Upper lobe of left lung (tissue), 6 donors: Measurements from ENCODE around the gene YIPF6. TPM values are rescaled to one million over a fixed set of nuclear protein-coding genes. Genes with fewer than 3 reads are reported as not detected.
"Not testable (repeated sequence)": the region's sequence is repeated elsewhere in the genome, so short reads cannot be mapped to it uniquely, and the experiment has no call there.

Experiments
- ATAC-seq, 2 donors: fragments of 200-7000 bp; cut with Tn5 transposase; one replicate each; pipeline ENCODE4 v1.9.1; 2022; ENCODE audit warnings: mild to moderate bottlenecking in 2 of 2, moderate library complexity in 2 of 2; ENCODE audit not compliant: low FRiP score in 2 of 2
- DNase-seq, 2 donors: peaks; one replicate each; pipeline ENCODE4 v3.0.0-alpha.2; 2019 to 2020
- H3K27ac ChIP-seq, 4 donors: fragments of 200-600 bp; sonication (generic); one replicate each; pipeline ENCODE4 v1.5.1; 2016 to 2019
- H3K27me3 ChIP-seq, 4 donors: fragments of 200-600 bp; sonication (generic); one replicate each; pipeline ENCODE4 v1.5.1; 2017 to 2019
- H3K36me3 ChIP-seq, 4 donors: fragments of 200-600 bp; sonication (generic); one replicate each; pipeline ENCODE4 v1.5.1; 2016 to 2019
- H3K4me1 ChIP-seq, 4 donors: fragments of 200-600 bp; sonication (generic); one replicate each; pipeline ENCODE4 v1.5.1; 2018 to 2019
- H3K4me3 ChIP-seq, 4 donors: fragments of 200-600 bp; sonication (generic); one replicate each; pipeline ENCODE4 v1.5.1; 2017 to 2019; ENCODE audit warnings: mild to moderate bottlenecking in 2 of 4, moderate library complexity in 1 of 4
- H3K9me3 ChIP-seq, 4 donors: fragments of 200-600 bp; sonication (generic); one replicate each; pipeline ENCODE4 v1.5.1; 2018 to 2019
- CTCF ChIP-seq, 6 experiments: fragments of 450-650 bp in 4 of 6; fragments of 200-600 bp in 2 of 6; sonication (generic) in 2 of 6; IDR thresholded peaks; one replicate each; pipeline ENCODE4 v1.5.1; 2016 to 2019; ENCODE audit warnings: antibody characterized with exemption in 6 of 6
- EP300 ChIP-seq, 4 donors: sonication (generic); formaldehyde crosslinking; IDR thresholded peaks; one replicate each; pipeline ENCODE4 v1.5.1; 2017; ENCODE audit warnings: antibody characterized with exemption in 4 of 4, control low read depth in 2 of 4
- POLR2A ChIP-seq, 4 donors: fragments of 450-650 bp; IDR thresholded peaks; one replicate each; pipeline ENCODE4 v1.5.1; 2016 to 2017; ENCODE audit warnings: antibody characterized with exemption in 4 of 4, mild to moderate bottlenecking in 2 of 4
- POLR2AphosphoS5 ChIP-seq, 2 donors: sonication (generic); formaldehyde crosslinking; IDR thresholded peaks; one replicate each; pipeline ENCODE4 v1.5.1; 2017; ENCODE audit warnings: antibody characterized with exemption in 2 of 2
- WGBS, 2 donors: methylation state at CpG; one replicate each; pipeline ENCODE4 v1.1.5; 2017 to 2018; 5-methylcytosine and 5-hydroxymethylcytosine counted together
- total RNA-seq, 6 donors: library from RNA; depleted of rRNA in 4 of 6; stranded (reverse); fragments of >200 nt in 4 of 6; gene quantifications; one replicate each; pipeline versions ENCODE4 v1.1.0 to v1.2.1, GENCODE V29; 2016 to 2021
- donor health status: DM: no; HTN: no; CAD: no; lungs with moderate emphysema.
- donor health status: DM: no; HTN: yes; CAD: no; lungs with severe emphysema.

Gene YIPF6
- total RNA-seq, 6 donors from 2014 or later: 15.7 to 43.0 (median 32.6) TPM

- DNase-seq (no peak), ATAC-seq (no peak)
- H3K27ac ChIP-seq: no peak overlapping the region
- peaks cover 0 to 12% (median 0%) of the 10 kb centered on the region in 4 donors for H3K36me3 ChIP-seq
- H3K4me3 ChIP-seq: no peak overlapping the region
- no peaks in the 10 kb centered on the region for H3K4me1 ChIP-seq
- TF ChIP-seq POLR2A (IDR thresholded peaks at IDR 0.05): no peak
- TF ChIP-seq EP300 (IDR thresholded peaks at IDR 0.05): no peak
- TF ChIP-seq CTCF (IDR thresholded peaks at IDR 0.05): no peak
- TF ChIP-seq POLR2AphosphoS5 (IDR thresholded peaks at IDR 0.05): no peak
- 88 to 91% methylated on average over 1 of the region's 1 CpG for WGBS, 2 donors
- H3K27me3 ChIP-seq: no peaks in the 10 kb centered on the region
- no peaks in the 10 kb centered on the region for H3K9me3 ChIP-seq
These were observed 37.6 kb downstream of the YIPF6 start for GRCh38 chrX:68536429-68536828.

GRCh38 chrX:68536884-68537283, 38.0 kb downstream of the YIPF6 start:
- DNase-seq (no peak), ATAC-seq (no peak)
- 50 to 62% methylated on average over 2 of the region's 2 CpGs for WGBS, 2 donors
- H3K27me3 ChIP-seq: no peaks in the 10 kb centered on the region
- H3K4me1 ChIP-seq: no peaks in the 10 kb centered on the region
- H3K36me3 ChIP-seq: peaks cover 0 to 8% (median 0%) of the 10 kb centered on the region in 4 donors
- no peaks in the 10 kb centered on the region for H3K9me3 ChIP-seq
- H3K4me3 ChIP-seq: no peak overlapping the region
- no peak overlapping the region for H3K27ac ChIP-seq
- no peak for TF ChIP-seq EP300 (IDR thresholded peaks at IDR 0.05)
- no peak for TF ChIP-seq POLR2AphosphoS5 (IDR thresholded peaks at IDR 0.05)
- TF ChIP-seq POLR2A (IDR thresholded peaks at IDR 0.05): no peak
- TF ChIP-seq CTCF (IDR thresholded peaks at IDR 0.05): no peak

- H3K27ac ChIP-seq: no peak overlapping the region
- WGBS, 2 donors: 91 to 97% methylated on average over 3 of the region's 3 CpGs
- ATAC-seq (no peak), DNase-seq (no peak)
- no peaks in the 10 kb centered on the region for H3K36me3 ChIP-seq
- H3K27me3 ChIP-seq: no peaks in the 10 kb centered on the region
- no peaks in the 10 kb centered on the region for H3K9me3 ChIP-seq
- no peaks in the 10 kb centered on the region for H3K4me1 ChIP-seq
- TF ChIP-seq EP300 (IDR thresholded peaks at IDR 0.05): no peak
- no peak for TF ChIP-seq POLR2A (IDR thresholded peaks at IDR 0.05)
- TF ChIP-seq POLR2AphosphoS5 (IDR thresholded peaks at IDR 0.05): no peak
- no peak for TF ChIP-seq CTCF (IDR thresholded peaks at IDR 0.05)
- H3K4me3 ChIP-seq: no peak overlapping the region
These were observed 51.3 kb downstream of the YIPF6 start for GRCh38 chrX:68550193-68550592.

- no peak overlapping the region for H3K27ac ChIP-seq
- peaks cover 0 to 1% (median 0%) of the 10 kb centered on the region in 4 donors for H3K9me3 ChIP-seq
- ATAC-seq: no peak
- 72 to 89% methylated on average over 4 of the region's 4 CpGs for WGBS, 2 donors
- H3K36me3 ChIP-seq: no peaks in the 10 kb centered on the region
- no peak for DNase-seq
- H3K4me1 ChIP-seq: no peaks in the 10 kb centered on the region
- H3K27me3 ChIP-seq: no peaks in the 10 kb centered on the region
- no peak for TF ChIP-seq CTCF (IDR thresholded peaks at IDR 0.05)
- no peak for TF ChIP-seq EP300 (IDR thresholded peaks at IDR 0.05)
- no peak for TF ChIP-seq POLR2AphosphoS5 (IDR thresholded peaks at IDR 0.05)
- no peak for TF ChIP-seq POLR2A (IDR thresholded peaks at IDR 0.05)
- H3K4me3 ChIP-seq: no peak overlapping the region
These were observed 57.2 kb downstream of the YIPF6 start for GRCh38 chrX:68556036-68556435.

- not testable (repeated sequence) for H3K4me3 ChIP-seq, H3K27ac ChIP-seq, ATAC-seq, H3K27me3 ChIP-seq, H3K9me3 ChIP-seq, H3K36me3 ChIP-seq, DNase-seq, H3K4me1 ChIP-seq
- 91 to 98% methylated on average over 8 of the region's 8 CpGs for WGBS, 2 donors
These were observed 58.3 kb downstream of the YIPF6 start for GRCh38 chrX:68557126-68557525.

GRCh38 chrX:68559905-68560304, 61.1 kb downstream of the YIPF6 start:
- not testable (repeated sequence) for ATAC-seq

More at GRCh38 chrX:68559905-68560304, 61.1 kb downstream of the YIPF6 start:
- H3K4me3 ChIP-seq, H3K27me3 ChIP-seq, H3K36me3 ChIP-seq, H3K27ac ChIP-seq, H3K4me1 ChIP-seq, H3K9me3 ChIP-seq, DNase-seq: not testable (repeated sequence)
- WGBS, 2 donors: 85 to 96% methylated on average over 3 to 4 of the region's 4 CpGs
